NCI-H2196 (cell line): ENCODE results near the gene GTPBP4.
"Not testable (repeated sequence)": the region's sequence is repeated elsewhere in the genome, so short reads cannot be mapped to it uniquely, and the experiment has no call there.

Experiments used
- DNase-seq: peaks from one replicate; lab custom pipeline; 2025; ENCODE audit not compliant: unreplicated experiment; lab: John Stamatoyannopoulos, UW

The GTPBP4 gene

DNA sequence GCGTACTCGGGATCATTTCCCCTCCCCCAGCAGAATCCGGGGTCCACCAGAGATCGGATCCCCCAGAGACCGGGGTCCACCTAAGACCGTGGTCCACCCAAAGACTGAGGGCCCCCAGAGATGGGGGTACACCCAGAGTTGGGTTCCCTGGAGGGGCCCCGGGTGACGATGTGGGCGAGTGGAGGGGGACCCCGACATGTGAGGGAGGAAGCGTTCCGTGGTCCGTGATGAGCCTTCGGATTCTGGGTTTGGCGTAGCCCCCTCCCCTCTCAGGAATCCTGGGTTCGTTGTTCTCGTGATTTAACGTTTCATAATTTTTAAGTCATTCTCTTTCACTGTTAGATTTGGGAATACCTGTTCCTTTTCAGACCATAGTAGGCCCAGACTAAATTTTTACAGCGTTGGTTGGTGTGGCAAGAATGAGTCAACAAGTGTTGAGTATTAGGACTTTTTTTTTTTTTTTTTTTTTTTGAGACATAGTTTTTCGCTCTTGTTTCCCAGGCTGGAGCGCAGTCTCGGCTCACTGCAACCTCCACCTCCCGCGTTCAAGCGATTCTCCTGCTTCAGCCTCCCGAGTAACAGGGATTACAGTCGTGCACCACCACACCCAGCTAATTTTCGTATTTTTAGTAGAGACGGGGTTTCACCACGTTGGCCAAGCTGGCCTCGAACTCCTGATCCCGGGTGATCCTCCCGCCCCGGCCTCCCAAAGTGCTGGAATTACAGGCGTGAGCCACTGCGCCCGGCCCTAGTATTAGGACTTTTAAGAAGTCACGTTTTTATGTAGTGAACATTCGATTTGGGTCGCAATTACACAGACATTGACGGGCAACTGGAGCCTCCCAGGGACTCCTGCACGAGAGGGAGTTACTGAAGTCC, 672 bp downstream of the GTPBP4 start:
- no peak for DNase-seq

DNA sequence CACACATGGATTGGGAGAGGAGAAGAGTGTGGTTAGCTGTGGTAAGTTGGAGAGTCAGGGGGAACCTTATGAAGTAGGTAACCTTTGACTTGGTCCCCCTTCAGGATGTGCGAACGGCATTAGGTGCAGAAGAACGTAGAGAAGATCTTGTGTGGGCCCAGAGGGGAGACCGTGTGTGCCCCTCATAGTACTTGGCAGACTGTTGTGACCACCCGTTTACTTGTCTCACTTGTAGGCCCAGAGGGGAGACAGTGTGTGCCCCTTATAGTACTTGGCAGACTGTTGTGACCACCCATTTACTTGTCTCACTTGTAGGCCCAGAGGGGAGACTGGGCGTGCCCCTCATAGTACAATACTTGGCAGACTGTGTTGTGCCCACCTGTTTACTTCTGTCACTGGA, 2.6 kb downstream of the GTPBP4 start:
- no peak for DNase-seq

DNA sequence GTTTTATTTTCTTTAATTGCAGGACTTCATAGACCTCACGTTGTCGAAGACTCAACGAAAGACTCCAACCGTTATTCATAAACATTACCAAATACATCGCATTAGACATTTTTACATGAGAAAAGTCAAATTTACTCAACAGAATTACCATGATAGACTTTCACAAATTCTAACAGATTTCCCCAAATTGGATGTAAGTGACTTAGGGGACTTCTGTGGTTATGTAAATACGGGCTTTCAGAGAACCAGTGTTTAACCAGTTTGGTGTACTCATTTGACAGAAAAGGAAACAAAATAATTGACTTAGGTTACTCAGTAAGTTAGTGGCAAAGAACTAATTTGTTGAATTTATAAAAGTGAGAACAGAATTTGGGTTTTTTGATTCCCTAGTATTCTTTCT, 4.2 kb downstream of the GTPBP4 start:
- no peak for DNase-seq

DNA sequence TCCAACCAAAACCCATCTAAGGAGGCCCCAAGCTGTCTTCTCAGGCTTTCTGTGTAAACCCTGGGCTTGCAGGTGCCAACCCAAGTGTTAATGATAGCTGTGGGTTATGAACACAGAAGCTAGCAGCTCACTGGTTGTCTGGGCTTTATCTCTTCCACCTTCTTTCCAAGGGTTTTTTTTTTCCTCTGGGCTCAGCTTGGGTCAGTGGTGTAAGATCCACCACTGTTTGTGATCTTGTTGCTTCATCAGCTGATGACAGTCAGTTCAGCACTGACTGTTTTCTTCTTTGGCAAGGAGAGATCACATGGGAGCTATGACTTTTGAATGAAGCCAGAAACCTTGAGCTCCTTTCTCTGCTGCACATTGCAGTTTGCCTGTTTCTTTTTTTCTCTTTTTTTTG, 4.6 kb downstream of the GTPBP4 start:
- DNase-seq, result no peak

DNA sequence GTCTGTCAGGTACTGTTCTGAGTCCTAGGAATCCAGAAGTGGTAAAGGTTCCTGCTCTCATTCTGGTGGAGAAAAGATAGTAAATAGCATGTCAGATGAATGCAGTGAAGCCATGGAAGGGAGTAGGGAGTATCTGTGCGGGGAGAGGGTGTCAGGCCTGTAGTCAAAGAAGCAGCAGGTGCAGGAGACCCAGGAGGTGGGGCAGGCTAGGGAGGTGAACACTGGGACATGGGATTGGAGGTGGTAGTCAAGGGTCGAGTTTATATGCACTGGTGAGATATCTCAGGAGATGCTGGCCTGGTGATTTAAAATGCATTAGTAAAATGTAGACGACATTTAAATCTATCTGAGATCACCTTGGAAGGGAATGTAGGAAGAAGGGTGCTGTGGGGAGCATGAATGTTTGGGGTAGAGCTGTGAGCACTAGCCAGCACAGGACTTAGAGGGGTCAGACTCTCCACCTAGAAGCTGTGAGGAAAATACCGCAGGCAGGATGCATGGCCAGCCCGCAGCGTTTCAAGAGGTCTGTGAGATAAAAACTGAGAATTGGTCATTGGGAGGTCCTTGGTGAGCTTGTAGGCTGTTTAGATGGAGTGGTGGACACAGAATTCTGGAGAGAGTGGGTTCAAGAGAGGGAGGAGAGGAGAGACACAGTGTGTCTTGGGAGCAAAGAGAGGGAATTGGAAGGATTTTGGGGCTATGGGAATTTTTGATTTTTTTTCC, 6.8 kb downstream of the GTPBP4 start:
- no peak for DNase-seq

DNA sequence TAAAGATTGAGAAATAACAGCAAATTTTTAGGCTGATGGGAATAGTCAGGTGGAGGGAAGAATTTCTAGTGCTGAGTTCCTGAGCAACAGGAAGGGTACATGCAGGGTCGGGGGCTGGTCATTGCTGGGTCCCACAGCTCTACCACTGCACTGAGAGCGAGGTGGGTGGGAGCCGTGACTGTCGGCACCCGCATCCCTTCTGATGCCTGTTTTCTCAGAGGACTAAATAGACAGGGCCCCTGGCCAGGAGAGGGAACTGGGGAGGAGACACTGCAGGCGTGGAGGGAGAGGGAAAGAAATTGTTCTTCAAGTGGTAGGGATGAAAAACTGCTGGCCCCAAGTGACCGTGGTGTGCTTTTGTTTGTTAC, 7.3 kb downstream of the GTPBP4 start:
- no peak for DNase-seq

DNA sequence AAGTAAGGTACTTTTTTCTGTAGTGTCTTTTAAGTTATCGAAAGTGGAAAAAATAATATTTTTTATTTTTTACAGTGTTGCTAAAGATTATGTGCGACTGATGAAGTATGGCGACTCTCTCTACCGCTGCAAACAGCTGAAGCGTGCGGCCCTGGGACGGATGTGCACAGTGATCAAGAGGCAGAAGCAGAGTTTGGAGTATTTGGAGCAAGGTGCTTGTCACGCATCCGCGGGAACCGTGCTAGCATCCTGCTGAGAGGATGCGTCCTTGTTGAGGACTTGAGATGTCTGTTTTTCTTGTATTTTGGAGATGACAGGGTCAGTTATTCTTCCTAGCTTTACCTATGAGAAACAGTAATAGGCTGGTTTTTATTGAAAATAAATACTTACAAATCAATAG, 7.8 kb downstream of the GTPBP4 start:
- no peak for DNase-seq

DNA sequence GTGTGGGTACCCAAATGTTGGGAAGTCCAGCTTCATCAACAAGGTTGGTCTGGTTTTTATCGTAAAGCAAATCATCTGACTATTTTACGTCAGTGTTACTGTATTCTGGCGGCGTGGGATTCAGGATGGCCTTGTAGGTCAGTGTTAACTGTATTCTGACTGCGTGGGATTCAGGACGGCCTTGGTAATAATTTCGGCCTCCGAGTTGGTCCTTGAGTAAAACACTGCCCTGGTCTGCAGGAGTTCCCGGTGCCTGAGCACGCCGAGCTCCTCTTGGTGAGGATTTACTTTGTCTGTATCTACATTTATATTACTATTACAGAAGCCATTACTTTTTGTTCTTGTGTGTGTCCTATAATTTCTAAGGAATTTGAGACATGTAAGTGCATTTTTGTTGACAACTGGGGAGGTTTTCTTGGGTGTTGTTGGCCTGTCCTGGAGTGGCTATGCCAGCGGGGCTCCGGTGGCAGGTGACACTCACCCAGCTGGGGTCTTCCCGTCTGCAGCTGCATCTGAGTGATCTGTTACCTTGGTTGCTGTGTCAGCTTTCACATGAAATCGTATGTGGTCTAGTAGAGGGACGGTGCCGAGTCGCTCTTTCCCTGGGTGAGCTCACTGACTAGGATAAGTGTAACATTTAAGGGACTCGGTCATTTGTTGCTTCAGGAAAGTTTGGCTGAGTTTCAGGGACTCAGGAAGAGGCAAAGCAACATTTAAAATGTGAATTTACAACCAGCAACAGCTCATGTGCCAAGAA, 9.2 kb downstream of the GTPBP4 start:
- no peak for DNase-seq

DNA sequence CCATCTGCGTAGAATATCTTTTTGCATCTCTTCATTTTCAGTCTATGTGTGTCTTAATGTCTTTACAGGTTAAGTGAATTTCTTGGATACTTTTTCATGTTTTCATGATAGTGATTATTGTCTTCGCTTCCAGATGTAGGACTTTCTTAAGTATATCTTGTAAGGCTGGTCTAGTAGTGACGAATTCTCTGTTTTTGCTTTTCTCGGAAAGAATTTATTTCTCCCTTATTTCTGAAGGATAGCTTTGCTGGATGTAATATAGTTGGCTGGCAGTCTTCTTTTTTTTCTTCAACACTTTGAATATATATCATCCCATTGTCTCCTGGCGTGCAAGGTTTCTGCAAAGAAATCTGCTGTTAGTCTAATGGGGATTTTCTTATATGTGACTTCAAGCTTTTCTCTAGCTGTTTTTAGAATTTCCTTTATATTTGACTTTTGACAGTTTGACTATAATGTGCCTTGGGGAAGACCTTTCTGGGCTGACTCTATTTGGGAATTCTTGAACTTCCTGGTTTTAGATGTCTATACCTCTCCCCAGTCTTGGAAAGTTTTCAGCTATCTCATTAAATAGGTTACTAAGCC, 14.3 kb downstream of the GTPBP4 start:
- DNase-seq, result no peak

DNA sequence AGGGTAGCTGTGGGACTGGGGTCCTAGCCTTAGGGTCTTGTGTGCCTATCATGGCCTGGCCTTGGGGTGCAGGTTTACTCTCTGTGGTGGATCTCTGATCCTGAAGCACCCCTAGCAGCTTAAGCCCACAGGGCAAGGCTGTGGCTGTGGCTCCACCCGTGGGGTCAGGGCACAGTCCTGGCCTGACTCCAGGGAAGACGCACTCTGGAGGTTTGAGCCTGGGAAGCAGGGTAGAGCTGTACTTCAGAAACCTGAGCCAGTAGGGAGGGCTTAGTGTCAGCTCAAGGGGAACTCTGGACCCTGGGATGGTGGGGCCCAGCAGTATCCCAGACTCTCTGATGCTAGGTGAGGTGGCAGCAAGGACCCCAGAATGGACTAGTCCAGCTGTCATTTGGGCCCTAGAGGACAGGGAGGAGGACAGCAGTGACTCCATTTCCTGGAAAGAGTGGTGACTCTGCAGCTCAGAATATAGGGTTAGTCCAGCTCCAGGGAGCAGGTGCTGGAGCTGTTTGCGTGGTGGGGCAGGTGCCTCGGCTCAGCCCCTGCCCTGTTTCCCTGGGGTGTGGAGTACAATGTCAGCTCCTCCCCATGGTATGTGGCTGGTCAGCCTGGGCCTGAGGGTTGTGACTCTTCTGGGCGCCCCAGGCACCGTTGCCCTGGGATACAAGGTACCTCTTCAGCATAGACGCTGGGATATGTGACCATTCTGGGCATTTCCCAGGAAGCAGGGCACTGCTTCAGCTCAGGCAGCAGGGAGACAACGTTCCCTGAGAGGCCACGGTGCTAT, 15.8 kb downstream of the GTPBP4 start:
- no peak for DNase-seq

DNA sequence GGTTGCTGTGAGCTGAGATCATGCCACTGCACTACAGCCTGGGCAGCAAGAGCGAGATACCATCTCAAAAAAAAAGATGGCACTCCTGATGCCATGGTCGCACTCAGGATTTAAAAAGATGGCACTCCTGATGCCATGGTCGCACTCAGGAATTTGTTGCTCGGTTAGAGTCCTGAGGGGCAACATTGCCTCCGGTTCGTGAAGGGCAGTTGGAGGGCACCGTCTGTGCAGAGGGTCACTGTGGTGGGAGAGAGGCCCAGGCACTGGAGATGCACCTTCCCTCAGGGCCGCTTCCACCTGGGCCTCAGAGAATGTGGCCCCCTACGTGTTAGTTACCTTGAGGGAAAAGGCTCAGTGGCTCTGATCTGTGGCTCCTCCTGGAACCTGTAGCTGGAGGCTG, 18.3 kb downstream of the GTPBP4 start:
- no peak for DNase-seq

DNA sequence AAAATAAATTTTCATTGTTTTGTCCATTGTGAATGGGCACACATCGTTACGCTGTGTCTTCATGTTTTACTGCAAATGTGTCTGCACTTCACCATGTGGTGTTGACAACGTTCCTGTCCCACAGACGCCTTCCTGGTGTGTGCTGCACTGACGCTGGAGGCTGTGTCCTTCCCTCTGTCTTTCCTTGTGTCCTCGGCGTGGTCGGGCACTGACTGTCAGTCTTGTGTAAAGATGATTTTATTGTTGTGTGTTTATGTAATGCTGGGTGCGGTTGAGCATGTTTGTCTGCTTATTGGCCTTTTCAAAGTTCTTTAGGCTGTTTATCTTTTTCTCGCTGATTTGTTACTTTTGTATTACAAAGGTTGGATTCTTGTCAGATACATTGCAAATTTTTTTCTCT, 19.3 kb downstream of the GTPBP4 start:
- DNase-seq, result no peak

DNA sequence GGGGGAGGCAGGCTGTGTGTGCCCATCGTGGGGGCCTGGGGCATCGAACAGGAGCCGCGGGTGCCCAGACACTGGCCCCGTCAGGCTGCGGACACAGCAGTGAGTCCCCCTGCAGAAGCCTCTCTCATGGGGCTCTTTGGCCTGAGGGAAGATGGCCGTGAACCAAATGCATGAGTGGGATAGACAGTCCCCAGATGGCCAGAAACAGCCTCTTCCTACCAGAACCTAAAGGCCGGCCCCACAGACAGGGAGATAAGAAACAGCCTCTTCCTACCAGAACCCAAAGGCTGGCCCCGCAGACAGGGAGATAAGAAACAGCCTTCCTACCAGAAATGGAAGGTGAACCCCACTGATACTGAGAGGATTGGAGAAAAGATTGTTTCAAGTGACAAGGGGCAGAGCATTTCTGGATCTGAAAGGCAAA, 20.8 kb downstream of the GTPBP4 start:
- DNase-seq, result no peak

DNA sequence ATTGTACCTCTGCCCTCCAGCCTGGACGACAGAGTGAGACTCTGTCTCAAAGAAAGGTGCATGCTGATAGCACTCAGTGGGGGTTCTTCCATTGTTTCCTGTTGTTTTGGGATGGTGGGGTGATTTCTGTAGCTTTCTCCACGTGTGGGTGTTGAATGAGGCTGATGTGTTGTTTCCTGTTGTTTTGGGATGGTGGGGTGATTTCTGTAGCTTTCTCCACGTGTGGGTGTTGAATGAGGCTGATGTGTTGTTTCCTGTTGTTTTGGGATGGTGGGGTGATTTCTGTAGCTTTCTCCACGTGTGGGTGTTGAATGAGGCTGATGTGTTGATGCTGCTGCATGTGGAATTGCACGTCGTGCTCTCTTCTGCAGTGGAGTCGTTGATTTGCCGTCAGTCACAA, 21.7 kb downstream of the GTPBP4 start:
- not testable (repeated sequence) for DNase-seq

DNA sequence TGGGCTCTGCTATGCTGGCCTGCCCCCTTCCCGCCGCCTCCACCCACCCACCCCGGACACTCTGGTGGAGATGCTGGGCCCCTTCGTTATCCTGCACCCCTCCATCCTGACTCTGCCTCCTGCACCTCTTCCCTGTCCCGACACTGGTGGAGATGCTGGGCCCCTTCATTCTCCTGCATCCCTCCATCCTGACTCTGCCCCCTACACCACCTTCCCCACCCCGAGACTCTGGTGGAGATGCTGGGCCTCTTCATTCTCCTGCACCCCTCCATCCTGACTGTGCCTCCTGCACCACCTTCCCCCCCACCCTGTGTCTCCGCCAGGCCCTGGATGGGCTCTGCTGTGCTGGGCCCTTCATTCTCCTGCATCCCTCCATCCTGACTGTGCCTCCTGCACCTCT, 22.5 kb downstream of the GTPBP4 start:
- DNase-seq, result no peak

DNA sequence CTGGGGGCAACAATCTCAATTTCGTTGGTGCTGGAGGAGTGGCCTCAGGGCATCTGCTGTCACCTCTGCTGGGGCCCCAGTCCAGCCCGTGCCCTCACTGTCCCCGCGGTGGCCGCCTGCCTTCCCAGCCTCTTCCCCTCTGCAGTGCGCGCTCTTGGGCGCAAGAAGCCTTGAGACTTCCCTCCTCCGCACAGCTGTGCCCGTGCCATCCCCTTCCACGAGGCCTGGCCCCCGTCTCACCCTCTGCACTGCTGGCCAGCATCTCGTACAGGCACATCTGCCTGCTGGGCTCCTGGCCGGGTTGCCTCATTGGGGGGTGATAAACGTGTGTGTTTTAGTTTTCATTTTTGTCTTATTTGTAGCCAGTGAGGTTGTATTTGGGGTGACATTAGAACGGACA, 23.5 kb downstream of the GTPBP4 start:
- DNase-seq, result no peak

DNA sequence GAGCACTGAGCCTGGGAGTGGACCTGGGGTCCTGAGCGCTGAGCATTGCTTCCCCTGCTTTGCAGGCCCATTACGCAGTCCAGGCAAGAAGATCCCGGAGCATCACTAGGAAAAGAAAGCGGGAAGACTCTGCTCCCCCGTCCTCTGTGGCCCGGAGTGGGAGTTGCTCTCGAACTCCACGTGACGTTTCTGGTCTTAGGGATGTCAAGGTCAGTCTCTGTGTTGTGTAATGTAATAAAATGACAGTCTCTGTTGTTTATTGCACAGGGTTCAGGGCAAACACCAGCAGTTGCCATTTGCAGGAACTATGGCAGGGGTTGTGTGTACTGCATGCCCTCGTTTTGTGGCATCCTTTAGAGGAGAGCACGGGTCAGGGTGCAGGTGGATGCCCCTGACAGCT, 27.5 kb downstream of the GTPBP4 start:
- DNase-seq, result no peak

DNA sequence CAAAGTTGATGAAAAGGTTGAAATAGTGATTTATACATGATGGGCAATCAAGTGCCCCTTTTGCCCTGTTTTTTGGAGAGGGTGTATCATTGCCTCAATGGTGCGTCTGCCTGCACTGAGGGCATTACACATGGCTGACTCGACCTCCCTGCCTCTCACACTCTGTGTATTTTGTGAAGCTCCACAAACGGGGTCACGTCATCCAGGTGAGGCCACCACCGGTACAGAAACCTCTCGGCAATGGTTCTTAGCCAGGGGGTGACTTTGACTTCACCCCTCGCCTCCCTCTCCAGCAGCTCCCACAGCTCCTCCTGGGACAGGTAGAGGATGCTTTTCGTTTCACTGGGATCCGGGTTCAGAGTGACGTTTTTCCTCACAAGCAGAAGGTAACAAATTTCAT, 31.1 kb downstream of the GTPBP4 start:
- DNase-seq, result no peak

DNA sequence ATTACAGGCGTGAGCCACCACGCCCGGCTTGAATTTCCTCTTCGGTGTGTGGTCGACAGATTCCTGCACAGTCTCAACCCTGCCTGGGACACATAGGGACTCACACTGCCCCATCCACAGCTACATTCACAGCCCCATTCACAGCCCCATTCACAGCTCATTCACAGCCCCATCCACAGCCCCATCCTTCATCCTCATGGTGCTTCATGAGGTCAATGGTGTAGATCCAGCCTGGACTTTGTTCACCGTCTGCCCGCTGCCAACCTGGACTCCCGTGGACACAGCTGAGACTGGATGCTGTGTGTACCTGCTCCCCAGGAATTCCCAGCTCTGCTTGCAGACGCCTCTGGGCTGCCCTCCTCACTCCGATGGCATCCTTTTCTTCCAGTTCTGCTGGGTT, 32.2 kb downstream of the GTPBP4 start:
- DNase-seq, result no peak

DNA sequence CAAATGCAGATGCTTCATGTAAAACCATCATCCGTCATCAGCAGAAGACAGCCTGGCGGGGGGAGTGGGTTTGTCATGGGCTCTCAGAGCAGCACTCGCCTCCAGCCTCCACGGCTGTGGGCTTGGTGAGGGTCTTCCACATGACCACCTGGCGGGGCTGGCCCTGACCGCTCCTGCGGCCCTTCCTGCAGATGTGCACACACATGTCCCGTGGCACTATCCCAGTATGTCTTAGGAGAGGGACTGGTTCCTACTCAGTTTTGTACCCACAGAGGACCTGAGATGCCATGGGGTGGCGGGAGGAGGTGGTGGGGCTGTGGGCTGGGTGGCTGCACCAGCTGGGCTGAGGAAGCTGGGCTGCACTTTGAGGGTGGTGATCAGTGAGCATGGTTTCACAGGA, 32.7 kb downstream of the GTPBP4 start:
- no peak for DNase-seq

DNA sequence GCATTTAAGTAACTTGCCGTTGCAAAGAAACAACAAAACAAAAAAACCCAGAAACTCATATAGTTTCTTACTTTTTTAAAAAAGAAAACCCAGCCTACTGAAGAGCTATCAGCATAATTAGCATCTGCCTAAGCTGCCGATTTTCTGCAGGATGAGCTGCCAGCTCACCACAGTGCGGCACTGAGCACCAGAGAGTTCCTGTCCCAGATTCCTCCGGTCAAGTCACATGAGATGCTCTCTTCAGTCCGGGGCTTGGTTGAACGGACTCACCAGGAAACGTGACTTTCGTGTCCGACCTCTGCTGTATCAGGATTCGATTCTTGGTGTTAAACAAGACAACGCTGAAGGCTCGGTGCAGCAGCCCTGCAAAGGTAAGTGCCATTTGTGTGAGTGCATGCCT, 34.2 kb downstream of the GTPBP4 start:
- no peak for DNase-seq
